ENCODE measurements around the gene COX19. TPM values are rescaled to one million over a fixed set of nuclear protein-coding genes. Genes with fewer than 3 reads are reported as not detected.

Gene COX19
- total and polyA plus RNA-seq, 2 donors (not counting 1 experiment from before 2014, with no cell fraction given): 14.7 to 38.3 TPM

GRCh38 chr7:938546-939185, 36.7 kb downstream of the COX19 start:
- Histone ChIP-seq H3K79me2 (ENCODE audit: control insufficient read depth, insufficient read depth, low read length) (no peaks in the 10 kb centered on the region), H3K4me2 (replicated peaks; ENCODE audit: low read depth, low read length, poor library complexity, severe bottlenecking) (no peak overlapping the region), H4K20me1 (ENCODE audit: control insufficient read depth, insufficient read depth, low read length, poor library complexity, severe bottlenecking) (no peaks in the 10 kb centered on the region), H3K9ac (ENCODE audit: low read length) (no peak overlapping the region), H3K36me3 (replicated peaks in 1 of 2; ENCODE audit: control extremely low read depth in 1 of 2, control insufficient read depth in 1 of 2, extremely low read depth in 1 of 2, insufficient read depth in 2 of 2, low read length in 1 of 2) (no peaks in the 10 kb centered on the region), H3K4me3 (ENCODE audit: control extremely low read depth in 1 of 5, extremely low read depth in 1 of 5, insufficient read depth in 1 of 5, low read depth in 2 of 5, low read length in 4 of 5) (no peak overlapping the region), H3K27ac (ENCODE audit: low read length in 2 of 2) (no peak overlapping the region), H3K4me1 (ENCODE audit: control insufficient read depth in 2 of 2, insufficient read depth in 2 of 2, low read length in 2 of 2) (peaks cover 0 to 7% of the 10 kb centered on the region in 2 donors), H3K27me3 (replicated peaks in 1 of 4; ENCODE audit: control extremely low read depth in 1 of 4, control insufficient read depth in 3 of 4, insufficient read depth in 4 of 4, low read length in 3 of 4) (no peaks in the 10 kb centered on the region), H2AFZ (ENCODE audit: insufficient read depth, low read depth, low read length, poor library complexity, severe bottlenecking) (no peak overlapping the region), H3K9me3 (ENCODE audit: control extremely low read depth in 1 of 3, control insufficient read depth in 2 of 3, insufficient read depth in 1 of 3, low read length in 2 of 3) (peaks cover 0 to 4% (median 2%) of the 10 kb centered on the region in 3 donors)
- ChIA-PET POLR2A (no interaction called here), CTCF (interaction anchor here (1.1 kb wide), 1 partner anchor 17 kb away, joined by 4 read pairs; no protein-coding TSS in a partner anchor)
- TF ChIP-seq EZH2 (IDR thresholded peaks at IDR 0.05; ENCODE audit: borderline replicate concordance, insufficient read depth, low read depth, low read length, poor library complexity, severe bottlenecking) (no peak), CTCF (IDR thresholded peaks at IDR 0.05) (no peak)
- peaks cover 10% of the 10 kb centered on the region for H3K9me3 Mint-ChIP-seq (ENCODE audit: insufficient read depth)
- no peak overlapping the region for H3K4me3 Mint-ChIP-seq
- intact Hi-C loops (cut with micrococcal nuclease): no loop called here
- peaks cover 13% of the 10 kb centered on the region for H3K4me1 Mint-ChIP-seq
- DNase-seq (no peak), ATAC-seq (ENCODE audit: low read depth) (no peak)
- peaks cover 13% of the 10 kb centered on the region for H3K27me3 Mint-ChIP-seq
- no peak overlapping the region for H3K27ac Mint-ChIP-seq
- WGBS (ENCODE audit: insufficient coverage): 99% methylated on average over 27 of the region's 27 CpGs

- WGBS (ENCODE audit: insufficient coverage): 89% methylated on average over 8 of the region's 16 CpGs
- Histone ChIP-seq H3K79me2 (ENCODE audit: control insufficient read depth, insufficient read depth, low read length) (no peaks in the 10 kb centered on the region), H3K9me3 (ENCODE audit: control extremely low read depth in 1 of 3, control insufficient read depth in 2 of 3, insufficient read depth in 1 of 3, low read length in 2 of 3) (peaks cover 0 to 4% (median 2%) of the 10 kb centered on the region in 3 donors), H3K4me1 (ENCODE audit: control insufficient read depth in 2 of 2, insufficient read depth in 2 of 2, low read length in 2 of 2) (peaks cover 0 to 7% of the 10 kb centered on the region in 2 donors), H3K9ac (ENCODE audit: low read length) (no peak overlapping the region), H3K27me3 (replicated peaks in 1 of 4; ENCODE audit: control extremely low read depth in 1 of 4, control insufficient read depth in 3 of 4, insufficient read depth in 4 of 4, low read length in 3 of 4) (no peaks in the 10 kb centered on the region), H3K4me3 (ENCODE audit: control extremely low read depth in 1 of 5, extremely low read depth in 1 of 5, insufficient read depth in 1 of 5, low read depth in 2 of 5, low read length in 4 of 5) (no peak overlapping the region), H3K4me2 (replicated peaks; ENCODE audit: low read depth, low read length, poor library complexity, severe bottlenecking) (no peak overlapping the region), H2AFZ (ENCODE audit: insufficient read depth, low read depth, low read length, poor library complexity, severe bottlenecking) (no peak overlapping the region), H3K36me3 (replicated peaks in 1 of 2; ENCODE audit: control extremely low read depth in 1 of 2, control insufficient read depth in 1 of 2, extremely low read depth in 1 of 2, insufficient read depth in 2 of 2, low read length in 1 of 2) (no peaks in the 10 kb centered on the region), H4K20me1 (ENCODE audit: control insufficient read depth, insufficient read depth, low read length, poor library complexity, severe bottlenecking) (no peaks in the 10 kb centered on the region), H3K27ac (ENCODE audit: low read length in 2 of 2) (no peak overlapping the region)
- H3K4me3 Mint-ChIP-seq: no peak overlapping the region
- ATAC-seq (ENCODE audit: low read depth) (no peak), DNase-seq (no peak)
- intact Hi-C loops (cut with micrococcal nuclease): no loop called here
- peaks cover 13% of the 10 kb centered on the region for H3K4me1 Mint-ChIP-seq
- H3K27me3 Mint-ChIP-seq: peaks cover 13% of the 10 kb centered on the region
- TF ChIP-seq EZH2 (IDR thresholded peaks at IDR 0.05; ENCODE audit: borderline replicate concordance, insufficient read depth, low read depth, low read length, poor library complexity, severe bottlenecking) (no peak), CTCF (IDR thresholded peaks at IDR 0.05) (no peak)
- no peak overlapping the region for H3K27ac Mint-ChIP-seq
- peaks cover 10% of the 10 kb centered on the region for H3K9me3 Mint-ChIP-seq (ENCODE audit: insufficient read depth)
- CTCF ChIA-PET: no interaction called here
- POLR2A ChIA-PET: no interaction called here
Observed at GRCh38 chr7:937856-938484, 37.4 kb downstream of the COX19 start.

Data from B cell (primary cell).